NT2/D1 (cell line): ENCODE results near the gene KIAA1549.

Experiments used
- YY1 ChIP-seq: IDR thresholded peaks from 2 replicates; pipeline ENCODE4 v1.6.1; 2011; ENCODE audit not compliant: insufficient read length, insufficient read depth
- ZNF274 ChIP-seq: IDR thresholded peaks from 2 replicates; pipeline ENCODE4 v1.6.1; 2011; ENCODE audit warnings: mild to moderate bottlenecking, low read depth, low read length

GRCh38 chr7:139023076-139023475, 41.9 kb upstream of the KIAA1549 start:
- TF ChIP-seq YY1 (no peak), ZNF274 (no peak)
